HG03045 (cell line): Measurements from ENCODE around the gene NDUFAF3.

Experiments
- ATAC-seq: cut with Tn5 transposase; IDR thresholded peaks from one replicate; pipeline ENCODE4 v1.9.1; 2021; ENCODE audit warnings: mild to moderate bottlenecking, moderate library complexity; ENCODE audit not compliant: unreplicated experiment

NDUFAF3 gene

DNA sequence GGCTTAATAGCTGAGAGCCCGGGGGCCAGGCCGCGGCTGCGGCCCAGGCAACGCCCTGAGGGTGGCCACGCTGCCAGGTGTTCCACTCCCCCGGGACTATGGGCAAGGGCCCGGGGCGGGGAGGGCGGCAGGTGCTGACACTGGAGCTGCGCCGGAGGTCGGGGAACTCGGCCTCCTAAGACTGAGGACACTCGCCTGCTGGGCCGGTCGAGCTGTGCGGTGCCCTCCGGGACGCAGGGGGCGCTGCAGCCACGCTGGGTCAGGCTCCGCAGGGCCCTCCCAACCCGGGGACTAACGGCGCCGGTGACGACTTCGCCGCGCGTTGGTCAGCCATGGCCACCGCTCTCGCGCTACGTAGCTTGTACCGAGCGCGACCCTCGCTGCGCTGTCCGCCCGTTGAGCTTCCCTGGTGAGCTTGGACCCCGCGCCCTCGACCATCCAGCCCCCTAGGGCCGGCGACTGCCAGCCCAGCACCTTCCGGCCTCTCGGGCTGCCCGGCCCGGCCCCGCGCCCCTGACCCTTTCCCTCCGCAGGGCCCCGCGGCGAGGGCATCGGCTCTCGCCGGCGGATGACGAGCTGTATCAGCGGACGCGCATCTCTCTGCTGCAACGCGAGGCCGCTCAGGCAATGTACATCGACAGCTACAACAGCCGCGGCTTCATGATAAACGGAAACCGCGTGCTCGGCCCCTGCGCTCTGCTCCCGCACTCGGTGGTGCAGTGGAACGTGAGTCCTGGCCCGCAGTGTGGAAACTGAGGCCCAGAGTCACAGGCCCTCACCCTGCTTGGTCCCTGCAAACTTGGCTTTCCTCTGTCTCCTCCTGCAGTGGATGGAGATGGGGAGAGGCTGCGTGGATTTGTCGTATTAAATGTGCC, at the start of gene NDUFAF3:
Gene NDUFAF3 (plus strand): TSS at position 309 of the 875 bp plus-strand sequence. CDS start 24 bp downstream, at position 333.
- ATAC-seq, result peak; percentile 50

GRCh38 chr3:48974076-48974864, 47.7 kb upstream of the NDUFAF3 start:
- ATAC-seq, result no peak

DNA sequence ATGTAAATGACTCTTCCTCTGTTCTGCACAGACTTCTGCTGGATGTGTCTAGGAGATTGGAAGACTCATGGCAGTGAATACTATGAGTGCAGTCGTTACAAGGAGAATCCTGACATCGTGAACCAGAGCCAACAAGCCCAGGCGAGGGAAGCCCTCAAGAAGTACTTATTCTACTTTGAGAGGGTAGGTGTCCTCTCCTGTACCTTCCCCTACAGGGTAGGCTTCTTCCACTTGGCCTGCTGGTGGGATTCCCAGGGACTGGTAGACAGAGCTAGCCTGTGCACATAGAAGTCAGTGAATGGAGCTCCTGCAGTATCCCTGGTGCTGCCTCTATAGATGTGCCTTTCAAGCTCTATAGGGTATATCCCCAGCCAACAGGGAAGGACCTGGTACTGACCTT, 42.5 kb upstream of the NDUFAF3 start:
- ATAC-seq, result no peak

GRCh38 chr3:48980295-48980694, 41.6 kb upstream of the NDUFAF3 start:
- ATAC-seq, result no peak

- no peak for ATAC-seq
Observed at GRCh38 chr3:48982016-48982415, 39.9 kb upstream of the NDUFAF3 start.

DNA sequence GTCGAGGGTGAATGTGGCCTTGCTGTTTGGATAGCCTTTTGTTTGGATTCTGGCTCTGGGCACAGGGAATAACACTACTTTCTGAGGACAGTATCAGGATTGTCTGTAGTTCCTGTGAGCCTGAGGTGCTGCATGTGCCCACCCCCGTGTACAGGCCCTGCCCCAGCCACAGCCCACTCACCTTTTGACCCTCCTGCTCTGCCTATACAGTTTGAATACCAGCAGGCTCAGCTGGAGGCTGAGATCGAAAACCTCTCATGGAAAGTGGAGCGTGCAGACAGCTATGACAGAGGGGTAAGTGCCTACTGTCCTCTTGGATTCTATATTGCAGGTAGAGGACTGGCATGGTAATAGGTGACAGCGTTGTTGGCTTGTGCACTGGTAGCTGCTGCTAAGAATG, 39.2 kb upstream of the NDUFAF3 start:
- ATAC-seq, result no peak

DNA sequence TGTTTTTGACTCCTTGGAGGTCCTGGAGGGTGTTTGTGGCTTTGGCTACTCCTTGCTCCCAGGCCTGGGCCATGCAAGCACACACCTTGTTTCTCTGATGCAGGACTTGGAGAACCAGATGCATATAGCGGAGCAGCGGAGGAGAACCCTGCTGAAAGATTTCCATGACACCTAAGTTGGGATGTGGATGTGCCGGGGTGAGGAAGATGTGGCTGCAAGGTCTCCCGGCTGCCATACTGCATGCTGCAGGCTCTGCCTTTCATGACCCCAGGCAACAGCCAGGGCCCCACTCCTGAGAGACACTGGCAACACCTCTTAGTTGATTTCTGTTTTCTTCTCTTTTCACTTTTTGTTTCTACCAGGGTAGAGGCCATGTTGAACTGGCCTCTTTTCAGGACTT, 38.8 kb upstream of the NDUFAF3 start:
- no peak for ATAC-seq

DNA sequence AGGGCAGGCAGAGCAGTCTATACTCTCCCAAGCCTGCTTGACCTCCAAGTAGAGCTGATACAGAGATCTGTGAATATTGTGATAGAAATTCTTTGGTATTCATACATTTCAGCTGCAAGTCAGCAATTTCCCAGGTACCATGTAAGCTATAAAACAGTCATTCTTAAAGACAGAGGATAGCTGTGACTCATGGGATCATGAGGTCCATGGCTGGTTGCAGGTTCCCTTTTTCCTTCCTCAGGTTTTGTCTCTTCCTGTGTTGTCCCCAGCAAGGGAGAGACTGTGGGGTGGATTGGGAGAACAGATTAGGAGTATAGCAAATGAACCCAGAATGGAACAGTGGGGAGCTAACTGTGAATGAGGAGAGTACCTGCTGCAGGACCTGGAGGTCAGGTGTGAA, 37.3 kb upstream of the NDUFAF3 start:
- no peak for ATAC-seq

GRCh38 chr3:48985831-48986376, 36.0 kb upstream of the NDUFAF3 start:
- no peak for ATAC-seq

DNA sequence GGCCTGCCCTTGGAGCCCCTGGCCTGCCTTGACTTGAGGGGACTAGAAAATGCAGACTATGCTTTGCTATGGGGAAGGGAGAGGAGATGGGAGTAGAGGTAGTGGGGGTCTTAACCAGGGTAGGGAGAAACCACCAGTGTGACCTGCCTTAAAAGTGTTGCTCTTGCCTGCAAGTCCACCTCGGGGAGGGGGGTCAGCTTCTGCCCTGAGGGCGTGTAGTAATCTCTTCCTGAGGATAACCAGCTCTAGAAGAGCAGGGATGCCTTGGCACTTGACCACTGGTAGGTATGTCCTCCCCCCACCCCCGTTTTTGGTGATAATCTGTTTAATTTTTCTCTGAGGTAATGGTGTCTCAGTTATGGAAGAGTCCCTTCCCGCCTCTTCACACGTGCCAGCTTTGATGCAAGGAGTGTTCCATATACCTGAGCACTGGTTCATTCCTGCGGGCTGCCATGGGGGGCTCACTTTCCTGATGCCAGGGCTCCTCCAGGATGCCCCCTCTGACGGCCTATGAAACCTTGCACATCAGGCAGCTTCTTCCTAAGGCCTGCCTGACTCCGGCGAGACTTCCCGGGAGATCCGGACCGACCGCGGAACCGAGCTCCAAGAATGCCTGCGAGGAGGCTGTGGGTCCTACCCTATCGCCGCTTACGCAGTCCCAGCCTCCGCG, 32.7 kb upstream of the NDUFAF3 start:
- ATAC-seq, result no peak

- peak; percentile 39 for ATAC-seq
Observed at GRCh38 chr3:48989796-48990635, 31.9 kb upstream of the NDUFAF3 start, which contains the start of gene P4HTM. Gene P4HTM (plus strand): TSS chr3:48990241. CDS start chr3:48990257, 16 bp downstream.

- peak; percentile 22 for ATAC-seq
Observed at GRCh38 chr3:48990636-48991469, 31.1 kb upstream of the NDUFAF3 start.

DNA sequence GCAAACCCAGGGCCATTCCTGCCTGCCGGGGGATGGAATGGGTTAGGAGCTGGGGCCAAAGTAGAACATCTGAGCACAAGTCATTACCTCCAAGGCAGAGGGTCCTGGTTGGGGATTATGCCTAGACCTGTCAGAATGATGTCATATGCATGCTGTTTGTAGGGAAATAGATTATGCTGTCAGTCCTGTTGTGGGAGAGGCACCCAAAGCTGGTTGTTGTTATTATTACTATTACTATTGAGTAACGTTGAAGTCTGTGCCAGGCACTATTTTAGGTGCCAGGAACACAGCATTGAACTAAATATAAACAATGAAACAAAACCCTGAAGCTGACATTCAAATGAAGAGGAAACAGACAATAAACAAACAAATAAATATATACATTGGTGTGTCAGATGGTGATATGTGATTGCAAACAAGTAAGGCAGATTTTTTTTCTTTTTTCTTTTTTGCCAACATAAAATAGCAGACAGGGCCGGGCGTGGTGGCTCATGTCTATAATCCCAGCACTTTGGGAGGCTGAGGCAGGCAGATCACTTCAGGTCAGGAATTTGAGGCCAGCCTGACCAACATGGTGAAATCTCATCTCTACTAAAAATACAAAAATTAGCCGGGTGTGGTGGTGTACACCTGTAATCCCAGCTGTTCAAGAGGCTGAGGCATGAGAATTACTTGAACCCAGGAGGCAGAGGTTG, 29.9 kb upstream of the NDUFAF3 start:
- no peak for ATAC-seq

- no peak for ATAC-seq
Observed at GRCh38 chr3:48993834-48994233, 28.1 kb upstream of the NDUFAF3 start.

DNA sequence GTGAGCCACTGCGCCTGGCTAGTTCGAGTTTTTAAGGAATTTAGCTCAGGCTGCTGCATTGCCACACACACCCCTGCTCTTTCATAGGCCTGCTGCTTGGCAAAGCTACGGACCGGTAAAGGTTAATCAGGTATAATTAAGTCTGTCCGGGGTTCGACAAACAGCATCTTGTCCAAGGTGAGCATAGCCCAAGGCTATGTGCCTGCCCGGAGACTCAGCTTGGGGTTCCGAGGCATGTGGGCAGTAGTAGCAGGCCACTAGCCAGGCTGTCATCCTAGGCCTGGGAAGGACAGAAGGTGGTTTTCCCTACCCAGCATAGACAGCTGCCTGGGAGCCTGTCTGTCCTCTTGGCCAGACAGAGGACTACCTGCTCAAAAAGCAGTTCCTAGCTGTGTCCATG, 25.3 kb upstream of the NDUFAF3 start:
- ATAC-seq, result no peak

GRCh38 chr3:48997102-48997635, 24.8 kb upstream of the NDUFAF3 start:
- no peak for ATAC-seq

GRCh38 chr3:48997714-48998637, 23.9 kb upstream of the NDUFAF3 start:
- no peak for ATAC-seq
